ENCODE results near the gene SLC2A13. TPM values are rescaled to one million over a fixed set of nuclear protein-coding genes. Genes with fewer than 3 reads are reported as not detected.
A peak's percentile ranks its signal among the peaks of the same experiment; 100 is the strongest.

Gene SLC2A13
- polyA plus RNA-seq, 1 donor (not counting 4 experiments of a cell fraction or from before 2014, with no cell fraction given), result 1.1 TPM

GRCh38 chr12:40028296-40028695, 77.6 kb downstream of the SLC2A13 start:
- peaks cover 5% of the 10 kb centered on the region for H3K4me1 ChIP-seq (ENCODE audit: control insufficient read depth, extremely low read depth, insufficient read depth, low read length)
- no peak for FAIRE-seq
- no peaks in the 10 kb centered on the region for H3K36me3 ChIP-seq (ENCODE audit: control insufficient read depth in 2 of 2, extremely low read depth in 1 of 2, insufficient read depth in 2 of 2, low read length in 2 of 2)
- H3K9me3 ChIP-seq (ENCODE audit: control insufficient read depth, low read depth, low read length), result no peaks in the 10 kb centered on the region
- no peak overlapping the region for H3K4me3 ChIP-seq (ENCODE audit: control insufficient read depth in 2 of 3, extremely low read depth in 1 of 3, insufficient read depth in 2 of 3, low read depth in 1 of 3, low read length in 3 of 3)
- H3K27ac ChIP-seq (ENCODE audit: control insufficient read depth, insufficient read depth, low read length), result no peak overlapping the region
- H3K79me2 ChIP-seq (ENCODE audit: control insufficient read depth, insufficient read depth, low read length), result no peaks in the 10 kb centered on the region
- no peak overlapping the region for H2AFZ ChIP-seq (ENCODE audit: control insufficient read depth, low read length)
- H3K4me2 ChIP-seq (ENCODE audit: control insufficient read depth, extremely low read depth, insufficient read depth, low read depth, low read length), result peak overlapping the region; percentile 28
- H3K27me3 ChIP-seq (ENCODE audit: control insufficient read depth, extremely low read depth, insufficient read depth, low read length), result no peaks in the 10 kb centered on the region
- H3K9ac ChIP-seq (ENCODE audit: control insufficient read depth, extremely low read depth, insufficient read depth, low read length), result no peak overlapping the region
- H4K20me1 ChIP-seq (ENCODE audit: control insufficient read depth, extremely low read depth, insufficient read depth, low read length), result no peaks in the 10 kb centered on the region
- dilution Hi-C loops (cut with MboI; ENCODE audit: extremely low pct_ligation_motif_present, low sequenced_read_pairs), result no loop called here
- H3K9me1 ChIP-seq (ENCODE audit: control insufficient read depth, extremely low read depth, insufficient read depth, low read length), result no peaks in the 10 kb centered on the region
- TF ChIP-seq, protein P1, sequence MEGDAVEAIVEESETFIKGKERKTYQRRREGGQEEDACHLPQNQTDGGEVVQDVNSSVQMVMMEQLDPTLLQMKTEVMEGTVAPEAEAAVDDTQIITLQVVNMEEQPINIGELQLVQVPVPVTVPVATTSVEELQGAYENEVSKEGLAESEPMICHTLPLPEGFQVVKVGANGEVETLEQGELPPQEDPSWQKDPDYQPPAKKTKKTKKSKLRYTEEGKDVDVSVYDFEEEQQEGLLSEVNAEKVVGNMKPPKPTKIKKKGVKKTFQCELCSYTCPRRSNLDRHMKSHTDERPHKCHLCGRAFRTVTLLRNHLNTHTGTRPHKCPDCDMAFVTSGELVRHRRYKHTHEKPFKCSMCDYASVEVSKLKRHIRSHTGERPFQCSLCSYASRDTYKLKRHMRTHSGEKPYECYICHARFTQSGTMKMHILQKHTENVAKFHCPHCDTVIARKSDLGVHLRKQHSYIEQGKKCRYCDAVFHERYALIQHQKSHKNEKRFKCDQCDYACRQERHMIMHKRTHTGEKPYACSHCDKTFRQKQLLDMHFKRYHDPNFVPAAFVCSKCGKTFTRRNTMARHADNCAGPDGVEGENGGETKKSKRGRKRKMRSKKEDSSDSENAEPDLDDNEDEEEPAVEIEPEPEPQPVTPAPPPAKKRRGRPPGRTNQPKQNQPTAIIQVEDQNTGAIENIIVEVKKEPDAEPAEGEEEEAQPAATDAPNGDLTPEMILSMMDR (optimal IDR thresholded peaks at IDR 0.05 in 1 of 3, IDR thresholded peaks at IDR 0.05 in 1 of 3, conservative IDR thresholded peaks at IDR 0.05 in 1 of 3; ENCODE audit: extremely low read depth in 1 of 3, insufficient read depth in 2 of 3, low read length in 3 of 3), result no peak
- no peak for TF ChIP-seq EZH2 (IDR thresholded peaks at IDR 0.05; ENCODE audit: low read length)
- peak; percentile 7 for DNase-seq (ENCODE audit: low read depth, low spot score)

DNA sequence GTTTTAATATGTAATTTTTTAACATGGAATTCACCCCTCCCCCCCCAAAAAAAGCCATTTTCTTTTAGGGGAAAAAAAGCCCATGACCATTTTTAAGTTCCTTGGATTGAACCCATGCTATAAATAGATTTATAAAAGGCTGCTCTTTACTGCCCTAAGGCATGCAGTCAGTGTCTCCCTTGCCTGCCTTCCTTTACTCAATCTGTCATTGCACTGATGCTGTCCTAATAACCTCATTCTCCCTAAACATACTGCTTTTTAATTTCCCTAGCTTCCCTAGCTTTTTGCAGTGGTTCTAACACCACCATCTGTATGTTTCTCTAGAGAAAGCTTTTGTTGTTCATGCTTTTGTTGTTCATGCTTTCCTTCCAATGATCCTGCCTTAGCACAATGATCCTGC, 83.0 kb downstream of the SLC2A13 start:
- no peaks in the 10 kb centered on the region for H4K20me1 ChIP-seq (ENCODE audit: control insufficient read depth, extremely low read depth, insufficient read depth, low read length)
- no peak overlapping the region for H2AFZ ChIP-seq (ENCODE audit: control insufficient read depth, low read length)
- H3K27ac ChIP-seq (ENCODE audit: control insufficient read depth, insufficient read depth, low read length), result no peak overlapping the region
- FAIRE-seq, result no peak
- TF ChIP-seq, protein P1 (optimal IDR thresholded peaks at IDR 0.05 in 1 of 3, IDR thresholded peaks at IDR 0.05 in 1 of 3, conservative IDR thresholded peaks at IDR 0.05 in 1 of 3; ENCODE audit: extremely low read depth in 1 of 3, insufficient read depth in 2 of 3, low read length in 3 of 3), result no peak
- TF ChIP-seq EZH2 (IDR thresholded peaks at IDR 0.05; ENCODE audit: low read length), result no peak
- no peak overlapping the region for H3K4me3 ChIP-seq (ENCODE audit: control insufficient read depth in 2 of 3, extremely low read depth in 1 of 3, insufficient read depth in 2 of 3, low read depth in 1 of 3, low read length in 3 of 3)
- no peak for DNase-seq (ENCODE audit: low read depth, low spot score)
- H3K79me2 ChIP-seq (ENCODE audit: control insufficient read depth, insufficient read depth, low read length), result no peaks in the 10 kb centered on the region
- H3K27me3 ChIP-seq (ENCODE audit: control insufficient read depth, extremely low read depth, insufficient read depth, low read length), result no peaks in the 10 kb centered on the region
- H3K4me1 ChIP-seq (ENCODE audit: control insufficient read depth, extremely low read depth, insufficient read depth, low read length), result no peaks in the 10 kb centered on the region
- no peaks in the 10 kb centered on the region for H3K36me3 ChIP-seq (ENCODE audit: control insufficient read depth in 2 of 2, extremely low read depth in 1 of 2, insufficient read depth in 2 of 2, low read length in 2 of 2)
- dilution Hi-C loops (cut with MboI; ENCODE audit: extremely low pct_ligation_motif_present, low sequenced_read_pairs), result no loop called here
- H3K4me2 ChIP-seq (ENCODE audit: control insufficient read depth, extremely low read depth, insufficient read depth, low read depth, low read length), result no peak overlapping the region
- no peaks in the 10 kb centered on the region for H3K9me1 ChIP-seq (ENCODE audit: control insufficient read depth, extremely low read depth, insufficient read depth, low read length)
- H3K9me3 ChIP-seq (ENCODE audit: control insufficient read depth, low read depth, low read length), result no peaks in the 10 kb centered on the region
- H3K9ac ChIP-seq (ENCODE audit: control insufficient read depth, extremely low read depth, insufficient read depth, low read length), result no peak overlapping the region

Measured in keratinocyte (primary cell).